HEK293 (cell line): Measurements from ENCODE around the gene DDAH1.
A peak's percentile ranks its signal among the peaks of the same experiment; 100 is the strongest.

ENCODE experiments used
- CTCF ChIA-PET: fragments of 350-600 bp; formaldehyde crosslinking; extraction: SDS; loops from one replicate; lab custom pipeline; 2021; ENCODE audit warnings: antibody characterized with exemption; lab: Yijun Ruan, JAX
- POLR2A ChIA-PET: fragments of 300-600 bp; formaldehyde crosslinking; extraction: SDS; loops from one replicate; lab custom pipeline; 2020; ENCODE audit warnings: antibody characterized with exemption, inconsistent platforms; lab: Yijun Ruan, JAX
- H3K27ac ChIP-seq: fragments of 200-500 bp; sonication (Bioruptor generic); 2 replicates; pipeline ENCODE4 v1.5.1; 2014; ENCODE audit warnings: low read depth, low read length, control low read depth, inconsistent platforms; ENCODE audit errors: extremely low read depth
- H3K36me3 ChIP-seq, 2 experiments: fragments of 200-500 bp in 1 of 2; sonication (Bioruptor generic) in 1 of 2; 1 replicate in 1 of 2; 2 replicates in 1 of 2; pipeline ENCODE4 v1.5.1; 2014 to 2017; ENCODE audit warnings: inconsistent platforms in 2 of 2, low read length in 2 of 2; ENCODE audit not compliant: control insufficient read depth in 2 of 2, insufficient read depth in 1 of 2
- H3K4me1 ChIP-seq: fragments of 200-500 bp; sonication (Bioruptor generic); 2 replicates; pipeline ENCODE4 v1.5.1; 2014; ENCODE audit warnings: mild to moderate bottlenecking, low read length, inconsistent platforms; ENCODE audit not compliant: control insufficient read depth, insufficient read depth
- H3K4me3 ChIP-seq: 2 replicates; pipeline ENCODE4 v1.5.1; 2011; ENCODE audit warnings: low read depth, mild to moderate bottlenecking, control low read depth, low read length, moderate library complexity
- H3K9me3 ChIP-seq: fragments of 200-500 bp; sonication (Bioruptor generic); 2 replicates; pipeline ENCODE4 v1.5.1; 2014; ENCODE audit warnings: low read depth, low read length, inconsistent platforms; ENCODE audit not compliant: control insufficient read depth, insufficient read depth
- AEBP2 ChIP-seq: fragments of 450-650 bp; formaldehyde crosslinking; IDR thresholded peaks from 2 replicates; pipeline ENCODE4 v1.5.1; 2016; ENCODE audit warnings: missing biosample characterization, missing genetic modification characterization, borderline replicate concordance
- GLI4 ChIP-seq: fragments of 450-650 bp; formaldehyde crosslinking; IDR thresholded peaks from 2 replicates; pipeline ENCODE4 v1.5.1; 2016; ENCODE audit warnings: missing biosample characterization, missing genetic modification characterization
- OSR2 ChIP-seq: fragments of 450-650 bp; formaldehyde crosslinking; IDR thresholded peaks from 2 replicates; pipeline ENCODE4 v1.5.1; 2016; ENCODE audit warnings: missing biosample characterization, missing genetic modification characterization
- OVOL3 ChIP-seq: fragments of 450-650 bp; formaldehyde crosslinking; IDR thresholded peaks from 2 replicates; pipeline ENCODE4 v1.5.1; 2016; ENCODE audit warnings: missing biosample characterization, missing genetic modification characterization
- REPIN1 ChIP-seq: fragments of 450-650 bp; formaldehyde crosslinking; IDR thresholded peaks from 2 replicates; pipeline ENCODE4 v1.5.1; 2017; ENCODE audit warnings: missing biosample characterization, missing genetic modification characterization, low read depth
- ZFP69B ChIP-seq: fragments of 450-650 bp; formaldehyde crosslinking; IDR thresholded peaks from 2 replicates; pipeline ENCODE4 v1.5.1; 2016; ENCODE audit warnings: missing biosample characterization, missing genetic modification characterization
- ZIC2 ChIP-seq: fragments of 450-650 bp; formaldehyde crosslinking; IDR thresholded peaks from 2 replicates; pipeline ENCODE4 v1.5.1; 2016; ENCODE audit warnings: missing biosample characterization, missing genetic modification characterization
- ZNF148 ChIP-seq: fragments of 450-650 bp; formaldehyde crosslinking; IDR thresholded peaks from 2 replicates; pipeline ENCODE4 v1.5.0; 2017; ENCODE audit warnings: missing biosample characterization, missing genetic modification characterization, borderline replicate concordance
- ZNF280D ChIP-seq: fragments of 450-650 bp; formaldehyde crosslinking; IDR thresholded peaks from 2 replicates; pipeline ENCODE4 v1.5.1; 2016; ENCODE audit warnings: missing biosample characterization, missing genetic modification characterization
- ZNF311 ChIP-seq: fragments of 450-650 bp; formaldehyde crosslinking; IDR thresholded peaks from 2 replicates; pipeline ENCODE4 v1.5.1; 2017; ENCODE audit warnings: missing biosample characterization, missing genetic modification characterization, borderline replicate concordance
- ZNF426 ChIP-seq: fragments of 450-650 bp; formaldehyde crosslinking; IDR thresholded peaks from 2 replicates; pipeline ENCODE4 v1.5.1; 2017; ENCODE audit warnings: missing biosample characterization, missing genetic modification characterization, mild to moderate bottlenecking, inconsistent platforms, moderate library complexity
- ZNF600 ChIP-seq: fragments of 450-650 bp; formaldehyde crosslinking; IDR thresholded peaks from 2 replicates; pipeline ENCODE4 v1.5.1; 2016; ENCODE audit warnings: missing biosample characterization, missing genetic modification characterization
- ZNF791 ChIP-seq: fragments of 450-650 bp; formaldehyde crosslinking; IDR thresholded peaks from 2 replicates; pipeline ENCODE4 v1.5.1; 2016; ENCODE audit warnings: missing biosample characterization, missing genetic modification characterization
- ZSCAN4 ChIP-seq: fragments of 450-650 bp; formaldehyde crosslinking; IDR thresholded peaks from 2 replicates; pipeline ENCODE4 v1.5.1; 2017; ENCODE audit warnings: missing biosample characterization, missing genetic modification characterization

Gene DDAH1

GRCh38 chr1:85375493-85375892 lies 89.5 kb downstream of the DDAH1 start (continued):
- TF ChIP-seq ZNF280D (no peak), ZNF791 (tag by site-specific recombination) (no peak), ZNF426 (no peak)

GRCh38 chr1:85374160-85374559 lies 90.8 kb downstream of the DDAH1 start:
- H3K4me3 ChIP-seq: no peak overlapping the region
- no peaks in the 10 kb centered on the region for H3K4me1 ChIP-seq
- CTCF ChIA-PET: interaction anchor here (0.6 kb wide), 2 partner anchors 66 to 122 kb away, joined by 3 to 4 read pairs; no protein-coding TSS in a partner anchor
- H3K9me3 ChIP-seq: no peaks in the 10 kb centered on the region
- no peaks in the 10 kb centered on the region for H3K36me3 ChIP-seq
- H3K27ac ChIP-seq: no peak overlapping the region
- POLR2A ChIA-PET: no interaction called here
- TF ChIP-seq ZNF600 (tag by site-specific recombination): no peak
- TF ChIP-seq ZNF148 (tag by site-specific recombination): no peak
- TF ChIP-seq ZNF311 (tag by site-specific recombination): no peak
- no peak for TF ChIP-seq AEBP2 (tag by site-specific recombination)
- no peak for TF ChIP-seq ZSCAN4 (tag by site-specific recombination)
- 0 out of 2 replicates have a peak, but pooled peaks have one; percentile 17 for TF ChIP-seq OSR2 (tag by site-specific recombination)
- TF ChIP-seq, all 188 proteins: peak for 1

- ChIA-PET POLR2A (no interaction called here), CTCF (no interaction called here)
- no peaks in the 10 kb centered on the region for H3K9me3 ChIP-seq
- H3K27ac ChIP-seq: no peak overlapping the region
- no peak overlapping the region for H3K4me3 ChIP-seq
- no peaks in the 10 kb centered on the region for H3K36me3 ChIP-seq
- no peaks in the 10 kb centered on the region for H3K4me1 ChIP-seq
- no peak for TF ChIP-seq REPIN1
- TF ChIP-seq OVOL3 (tag by site-specific recombination): no peak
- TF ChIP-seq ZIC2 (tag by site-specific recombination): no peak
- no peak for TF ChIP-seq ZFP69B (tag by site-specific recombination)
- TF ChIP-seq GLI4 (tag by site-specific recombination): no peak
These were observed 91.6 kb downstream of the DDAH1 start for GRCh38 chr1:85373378-85373708.
